Lower lobe of right lung (tissue), 2 donors: ENCODE measurements around the gene HHIP. TPM values are rescaled to one million over a fixed set of nuclear protein-coding genes. Genes with fewer than 3 reads are reported as not detected.

Experiments
- ATAC-seq, 2 donors: fragments of 200-7000 bp; cut with Tn5 transposase; one replicate each; pipeline ENCODE4 v1.9.1; 2020 to 2022; ENCODE audit warnings: mild to moderate bottlenecking in 2 of 2, moderate library complexity in 2 of 2
- DNase-seq: peaks from one replicate; pipeline ENCODE4 v3.0.0-alpha.2; 2020
- H3K27ac ChIP-seq: fragments of 200-600 bp; one replicate; pipeline ENCODE4 v1.8.0; 2022
- H3K27me3 ChIP-seq: fragments of 200-600 bp; one replicate; pipeline ENCODE4 v1.8.0; 2022; ENCODE audit warnings: low read depth
- H3K36me3 ChIP-seq: fragments of 200-600 bp; one replicate; pipeline ENCODE4 v1.8.0; 2022; ENCODE audit warnings: mild to moderate bottlenecking
- H3K4me1 ChIP-seq: fragments of 200-600 bp; one replicate; pipeline ENCODE4 v1.8.0; 2022
- H3K4me3 ChIP-seq: fragments of 200-600 bp; one replicate; pipeline ENCODE4 v1.8.0; 2022; ENCODE audit warnings: mild to moderate bottlenecking
- H3K9me3 ChIP-seq: fragments of 200-600 bp; one replicate; pipeline ENCODE4 v1.8.0; 2022
- CTCF ChIP-seq: fragments of 200-600 bp; IDR thresholded peaks from one replicate; pipeline ENCODE4 v1.8.0; 2022; ENCODE audit warnings: antibody characterized with exemption, mild to moderate bottlenecking
- intact Hi-C: fragments of 100-400 bp; cut with DNase I; formaldehyde crosslinking; loops from one replicate; pipeline ENCODE4 v1.11.0; 2022
- total RNA-seq: library from RNA; stranded (reverse); fragmentation: NEBNext Ultra II Directional; extraction: Animal tissue kit (Norgen Biotek cat#: 25700); gene quantifications from one replicate; pipeline ENCODE4 v1.2.1, GENCODE V29; 2021
- donor health status: DM: no; HTN: yes; CAD: no; lungs with severe emphysema.

Gene HHIP
- total RNA-seq, 1 donor from 2014 or later: 172 TPM

DNA sequence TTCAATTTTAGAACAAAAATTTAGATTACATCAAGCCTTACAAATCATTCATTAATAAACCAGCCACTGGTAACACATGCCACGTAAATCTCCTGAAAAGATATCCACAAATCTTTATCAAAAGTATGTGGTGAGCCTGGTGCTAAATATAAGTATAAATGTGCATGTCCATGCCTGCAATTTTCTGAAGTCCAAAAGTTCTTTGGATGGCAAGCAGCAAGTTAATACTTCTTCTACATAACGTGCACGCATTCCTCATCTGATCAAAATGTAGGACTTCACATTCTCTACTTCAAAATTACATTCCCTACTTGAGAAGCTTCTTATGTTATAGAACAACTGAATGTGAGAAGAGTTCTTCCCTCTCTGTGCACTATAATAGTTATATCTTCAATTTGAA, 49.8 kb downstream of the HHIP start:
- no peak for DNase-seq
- Histone ChIP-seq H3K27me3 (no peaks in the 10 kb centered on the region), H3K27ac (no peak overlapping the region), H3K4me1 (no peaks in the 10 kb centered on the region), H3K36me3 (no peaks in the 10 kb centered on the region), H3K4me3 (no peak overlapping the region), H3K9me3 (no peaks in the 10 kb centered on the region)
- intact Hi-C loops: no loop called here
- no peak for ATAC-seq
- no peak for TF ChIP-seq CTCF

DNA sequence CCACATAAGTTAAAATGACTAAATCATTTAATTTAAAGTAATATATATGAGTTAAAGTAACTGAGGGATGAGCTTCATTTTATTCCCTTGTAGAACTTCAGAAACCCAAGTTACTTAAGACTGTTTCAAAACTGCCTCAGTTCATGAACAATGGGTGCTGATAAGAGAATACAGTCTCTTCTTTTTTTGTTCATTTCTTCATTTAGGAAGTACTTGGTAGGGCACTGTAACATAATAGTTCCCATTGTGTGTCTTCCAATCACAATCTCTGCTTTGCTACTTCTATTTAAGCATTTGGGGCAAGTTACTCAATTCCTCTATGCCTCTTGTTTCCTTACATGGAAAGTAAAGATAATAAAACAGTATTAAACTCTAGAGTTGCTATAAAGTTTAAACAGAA, 50.4 kb downstream of the HHIP start:
- DNase-seq: no peak
- H3K4me3 ChIP-seq: no peak overlapping the region
- ATAC-seq: no peak
- no peak overlapping the region for H3K27ac ChIP-seq
- H3K36me3 ChIP-seq: no peaks in the 10 kb centered on the region
- H3K9me3 ChIP-seq: no peaks in the 10 kb centered on the region
- H3K4me1 ChIP-seq: no peaks in the 10 kb centered on the region
- no peaks in the 10 kb centered on the region for H3K27me3 ChIP-seq
- intact Hi-C loops: no loop called here
- no peak for TF ChIP-seq CTCF

GRCh38 chr4:144699565-144699964, 53.6 kb downstream of the HHIP start:
- no peak for DNase-seq

GRCh38 chr4:144701683-144702233, 55.8 kb downstream of the HHIP start:
- H3K27me3 ChIP-seq: no peaks in the 10 kb centered on the region
- intact Hi-C loops: no loop called here
- ATAC-seq: no peak
- H3K9me3 ChIP-seq: no peaks in the 10 kb centered on the region
- no peak overlapping the region for H3K4me3 ChIP-seq
- no peak for DNase-seq
- H3K27ac ChIP-seq: no peak overlapping the region
- no peaks in the 10 kb centered on the region for H3K36me3 ChIP-seq
- TF ChIP-seq CTCF: no peak
- no peaks in the 10 kb centered on the region for H3K4me1 ChIP-seq

More at GRCh38 chr4:144699565-144699964, 53.6 kb downstream of the HHIP start:
- intact Hi-C loops: no loop called here
- Histone ChIP-seq H3K9me3 (no peaks in the 10 kb centered on the region), H3K4me3 (no peak overlapping the region), H3K27me3 (no peaks in the 10 kb centered on the region), H3K36me3 (no peaks in the 10 kb centered on the region), H3K27ac (no peak overlapping the region), H3K4me1 (no peaks in the 10 kb centered on the region)
- no peak for TF ChIP-seq CTCF
- ATAC-seq: no peak

DNA sequence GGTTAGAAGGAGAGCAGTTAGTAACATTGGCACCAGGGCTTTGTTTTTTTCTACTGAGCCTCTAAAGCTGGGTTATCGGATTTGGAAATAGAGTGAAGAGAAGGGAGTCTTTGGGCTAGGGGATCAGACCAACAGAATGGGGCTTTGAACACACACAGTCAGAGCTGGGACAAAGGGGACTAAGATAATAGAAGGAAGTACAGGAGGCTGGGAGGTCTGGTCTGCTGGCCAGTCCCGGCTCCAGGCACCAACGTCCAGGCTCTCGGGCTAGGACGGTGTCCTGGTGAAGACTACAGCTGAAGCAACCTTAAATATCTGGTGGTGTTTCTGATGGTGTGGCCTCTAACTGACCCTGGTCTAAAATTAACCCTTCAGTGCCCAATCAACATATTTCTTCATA, 57.5 kb downstream of the HHIP start:
- Histone ChIP-seq H3K9me3 (no peaks in the 10 kb centered on the region), H3K27me3 (no peaks in the 10 kb centered on the region), H3K4me3 (no peak overlapping the region), H3K36me3 (no peaks in the 10 kb centered on the region), H3K27ac (no peak overlapping the region), H3K4me1 (no peaks in the 10 kb centered on the region)
- DNase-seq (no peak), ATAC-seq (no peak)
- intact Hi-C loops: no loop called here
- TF ChIP-seq CTCF: no peak
